ENCODE results near the gene SYNDIG1.

SYNDIG1 gene

DNA sequence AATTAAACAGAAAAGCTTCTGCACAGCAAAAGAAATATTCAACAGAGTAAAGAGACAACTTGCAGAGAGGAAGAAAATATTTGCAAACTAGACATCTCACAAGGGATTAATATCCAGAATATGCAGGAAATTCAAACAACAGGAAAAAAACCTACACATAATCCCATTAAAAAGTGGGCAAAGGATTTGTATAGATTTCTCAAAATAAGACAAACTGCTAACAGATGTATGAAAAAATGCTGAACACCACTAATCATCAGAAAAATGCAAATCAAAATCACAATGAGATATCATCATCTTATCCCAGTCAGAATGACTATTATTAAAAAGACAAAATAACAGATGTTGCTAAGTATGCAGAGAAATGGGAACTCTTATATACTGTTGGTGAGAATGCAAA is 129.6 kb downstream of the SYNDIG1 start:
- TF ChIP-seq, protein P1, sequence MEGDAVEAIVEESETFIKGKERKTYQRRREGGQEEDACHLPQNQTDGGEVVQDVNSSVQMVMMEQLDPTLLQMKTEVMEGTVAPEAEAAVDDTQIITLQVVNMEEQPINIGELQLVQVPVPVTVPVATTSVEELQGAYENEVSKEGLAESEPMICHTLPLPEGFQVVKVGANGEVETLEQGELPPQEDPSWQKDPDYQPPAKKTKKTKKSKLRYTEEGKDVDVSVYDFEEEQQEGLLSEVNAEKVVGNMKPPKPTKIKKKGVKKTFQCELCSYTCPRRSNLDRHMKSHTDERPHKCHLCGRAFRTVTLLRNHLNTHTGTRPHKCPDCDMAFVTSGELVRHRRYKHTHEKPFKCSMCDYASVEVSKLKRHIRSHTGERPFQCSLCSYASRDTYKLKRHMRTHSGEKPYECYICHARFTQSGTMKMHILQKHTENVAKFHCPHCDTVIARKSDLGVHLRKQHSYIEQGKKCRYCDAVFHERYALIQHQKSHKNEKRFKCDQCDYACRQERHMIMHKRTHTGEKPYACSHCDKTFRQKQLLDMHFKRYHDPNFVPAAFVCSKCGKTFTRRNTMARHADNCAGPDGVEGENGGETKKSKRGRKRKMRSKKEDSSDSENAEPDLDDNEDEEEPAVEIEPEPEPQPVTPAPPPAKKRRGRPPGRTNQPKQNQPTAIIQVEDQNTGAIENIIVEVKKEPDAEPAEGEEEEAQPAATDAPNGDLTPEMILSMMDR (IDR thresholded peaks at IDR 0.05; ENCODE audit: low read depth, low read length) = no peak
- no peak for DNase-seq (ENCODE audit: extremely low read depth, low read depth)

DNA sequence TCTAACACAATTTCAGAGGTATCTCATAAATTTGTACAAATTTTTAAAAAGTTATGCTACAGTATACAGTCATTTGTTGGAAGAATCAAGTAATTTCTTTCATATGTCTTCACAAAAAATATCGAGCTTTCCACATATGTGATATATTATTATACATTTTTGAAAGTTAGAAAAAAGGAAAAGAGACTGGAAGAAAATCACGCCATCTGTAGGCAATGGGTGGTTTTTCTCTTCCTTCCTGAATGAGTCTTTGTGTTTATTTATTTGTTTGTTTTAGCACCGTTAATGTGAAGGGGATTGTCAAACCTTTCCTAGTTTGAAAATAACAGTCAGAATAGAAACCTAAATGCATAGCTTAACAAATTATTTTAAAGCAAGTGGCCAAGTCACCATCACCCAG is 130.6 kb downstream of the SYNDIG1 start:
- no peak for DNase-seq (ENCODE audit: extremely low read depth, low read depth)
- TF ChIP-seq, protein P1 (IDR thresholded peaks at IDR 0.05; ENCODE audit: low read depth, low read length) = no peak

DNA sequence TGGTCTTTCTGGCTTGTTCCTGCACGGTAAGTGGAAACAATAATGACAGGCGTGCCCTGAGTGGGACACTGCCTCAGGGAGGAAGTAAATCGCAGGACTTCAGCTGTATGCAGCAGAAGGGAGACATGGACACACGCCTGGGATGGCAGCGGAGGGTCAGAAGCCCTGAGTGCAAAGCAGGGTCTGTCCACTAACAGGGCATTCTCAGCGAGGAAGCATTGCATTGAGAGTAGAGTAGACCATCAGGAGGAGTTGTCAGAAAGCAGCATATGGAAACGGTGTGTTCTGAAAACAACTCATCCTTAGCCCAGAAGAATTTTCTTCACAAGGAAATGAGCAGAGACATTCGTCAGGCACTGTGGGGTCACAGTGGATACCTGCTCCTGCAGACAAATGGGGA is 134.0 kb downstream of the SYNDIG1 start:
- TF ChIP-seq, protein P1 (IDR thresholded peaks at IDR 0.05; ENCODE audit: low read depth, low read length) = no peak
- DNase-seq (ENCODE audit: extremely low read depth, low read depth) = no peak

DNA sequence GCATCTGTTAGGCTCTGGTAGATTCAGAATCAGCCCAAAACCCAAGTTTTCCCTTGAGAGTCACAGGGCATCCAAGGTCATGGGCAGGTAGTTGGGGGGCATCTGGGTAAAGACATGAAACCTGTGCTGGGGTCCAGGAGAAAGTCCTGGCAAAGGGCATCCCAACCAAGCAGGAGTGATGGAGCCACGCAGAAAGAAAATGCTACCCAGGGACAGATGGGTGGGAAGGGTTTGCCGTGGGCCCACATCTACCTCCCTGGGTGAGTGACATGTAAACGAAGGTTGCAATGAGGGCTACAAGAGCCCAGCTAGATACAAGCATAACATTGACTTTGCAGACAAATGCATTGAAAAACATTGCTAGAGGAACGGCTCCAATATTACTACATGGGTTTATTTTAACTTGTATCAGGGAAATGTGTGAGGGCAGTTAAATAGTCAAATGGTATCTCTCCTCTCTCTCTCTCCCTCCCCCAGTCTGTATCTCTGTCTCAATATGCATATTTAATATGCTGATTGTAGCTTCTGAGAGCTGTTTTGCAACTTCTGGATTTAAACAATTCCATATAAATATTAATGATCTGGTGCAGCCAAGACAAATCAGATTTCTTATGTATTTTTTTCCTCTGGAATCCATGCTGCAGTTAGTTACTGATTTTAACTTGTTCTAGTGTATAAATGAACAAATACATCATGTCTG is 135.7 kb downstream of the SYNDIG1 start:
- no peak for DNase-seq (ENCODE audit: extremely low read depth, low read depth)
- TF ChIP-seq, protein P1 (IDR thresholded peaks at IDR 0.05; ENCODE audit: low read depth, low read length) = no peak

DNA sequence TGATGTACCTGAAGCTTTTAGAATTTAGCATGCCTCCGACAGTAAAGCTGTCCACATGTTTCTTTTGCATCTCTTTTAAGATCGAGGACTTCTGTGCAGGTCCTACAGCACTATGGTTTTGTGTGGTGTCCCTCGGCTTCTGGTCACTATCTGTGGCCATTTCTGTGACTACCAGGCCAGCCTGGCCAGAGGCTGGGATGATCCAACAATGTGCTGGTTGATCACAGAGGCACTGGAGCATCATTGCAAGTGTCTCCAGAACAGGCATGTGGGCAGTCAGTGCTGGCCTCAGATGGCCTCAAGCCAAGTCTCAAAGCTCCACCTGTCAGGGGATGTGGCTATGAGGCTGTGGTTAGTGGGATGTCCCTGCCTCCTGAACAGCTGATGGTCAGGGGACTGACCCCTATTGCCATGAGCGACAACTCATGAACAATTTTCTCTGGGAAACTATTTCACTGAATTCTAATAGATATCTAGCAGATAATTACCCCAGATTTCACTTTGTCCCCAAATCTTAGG is 136.6 kb downstream of the SYNDIG1 start:
- TF ChIP-seq, protein P1 (IDR thresholded peaks at IDR 0.05; ENCODE audit: low read depth, low read length) = no peak
- no peak for DNase-seq (ENCODE audit: extremely low read depth, low read depth)

DNA sequence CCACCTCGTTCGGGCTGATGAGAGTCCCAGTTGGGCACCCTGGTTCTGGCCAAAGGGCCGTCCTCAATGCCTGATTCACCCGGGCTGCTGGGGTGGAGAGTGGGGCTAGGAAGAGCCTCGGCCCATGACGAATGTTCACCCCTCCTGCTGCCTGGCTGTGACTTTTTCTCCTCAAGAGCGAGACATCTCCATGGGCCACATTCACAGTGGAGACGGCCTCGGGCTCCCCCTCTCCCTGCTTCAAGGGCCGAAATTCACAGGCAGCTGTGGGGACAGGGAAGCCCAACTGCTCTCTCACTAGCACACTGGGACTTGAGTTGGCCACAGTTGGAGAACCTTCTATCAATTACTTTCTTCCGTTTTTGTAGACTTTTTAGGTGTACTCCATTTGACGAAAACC is 138.0 kb downstream of the SYNDIG1 start:
- no peak for DNase-seq (ENCODE audit: extremely low read depth, low read depth)
- TF ChIP-seq, protein P1 (IDR thresholded peaks at IDR 0.05; ENCODE audit: low read depth, low read length) = no peak

DNA sequence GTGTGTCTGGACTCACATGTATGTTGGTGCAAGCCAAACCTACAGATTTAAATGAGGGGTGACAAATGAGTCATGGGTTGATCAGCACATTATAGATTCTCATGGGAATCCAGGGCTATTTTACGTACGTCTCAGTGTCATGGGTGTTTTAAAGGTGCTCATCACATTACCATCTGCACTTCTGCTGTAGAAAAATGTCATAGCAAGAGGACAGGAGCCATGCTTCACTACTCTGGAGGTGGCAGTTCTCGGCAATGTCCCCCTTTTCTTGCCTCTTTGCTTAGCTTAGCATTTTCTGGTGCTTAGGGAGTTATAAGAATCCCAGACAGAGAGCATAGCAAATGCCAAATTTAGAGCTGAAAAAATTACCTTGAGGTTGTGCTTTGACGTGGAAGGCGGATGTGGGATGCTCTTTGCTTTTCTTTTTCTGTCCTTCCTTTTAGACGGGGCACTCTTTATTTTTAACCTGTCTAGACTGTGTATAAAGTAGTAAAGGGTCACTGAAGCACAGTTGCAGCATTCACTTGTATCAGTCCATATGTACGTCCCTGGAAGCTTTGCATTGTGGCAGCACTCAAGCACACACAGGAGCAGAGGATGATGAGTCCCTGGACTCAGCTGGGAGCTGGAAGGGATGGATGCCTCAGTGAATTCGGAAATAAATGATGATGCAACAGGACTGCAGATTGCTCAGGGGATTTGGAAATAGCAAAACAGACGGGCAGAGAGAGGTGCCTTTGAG is 139.7 kb downstream of the SYNDIG1 start:
- TF ChIP-seq, protein P1 (IDR thresholded peaks at IDR 0.05; ENCODE audit: low read depth, low read length) = no peak
- DNase-seq (ENCODE audit: extremely low read depth, low read depth) = no peak
